H1 (cell line): ENCODE measurements around the gene CABLES2. TPM values are rescaled to one million over a fixed set of nuclear protein-coding genes. Genes with fewer than 3 reads are reported as not detected.

Experiments
- CTCF ChIA-PET: fragments of 300-600 bp; sonication (Branson Sonifier 250); formaldehyde crosslinking; loops from one replicate; lab custom pipeline; 2021; ENCODE audit not compliant: partially characterized antibody; lab: Charles Lee
- POLR2A ChIA-PET: fragments of 300-600 bp; sonication (Branson Sonifier 250); formaldehyde crosslinking; loops from one replicate; lab custom pipeline; 2021; ENCODE audit warnings: inconsistent platforms; ENCODE audit not compliant: partially characterized antibody; lab: Charles Lee
- DNase-seq, 2 experiments: peaks; one replicate each; pipeline versions ENCODE4 v3.0.0 to v3.0.0-alpha.2; 2010 to 2022; ENCODE audit warnings: low spot score in 2 of 2, low read depth in 1 of 2, mixed read lengths in 1 of 2
- FAIRE-seq: peaks from 2 replicates; lab custom pipeline; 2011; peaks lifted over from hg19 to GRCh38; lab: Jason Lieb, UNC
- H2AFZ ChIP-seq: 2 replicates; pipeline ENCODE4 v1.8.1; 2012; ENCODE audit warnings: low read length, inconsistent platforms
- H2AK5ac ChIP-seq: 2 replicates; pipeline ENCODE4 v1.6.1; 2013; ENCODE audit warnings: low read depth, low read length
- H2BK120ac ChIP-seq: replicated peaks from 2 replicates; pipeline ENCODE3; 2013; ENCODE audit warnings: low read depth, low read length, inconsistent platforms
- H2BK12ac ChIP-seq: 2 replicates; pipeline ENCODE4 v1.6.1; 2013; ENCODE audit warnings: low read depth, low read length
- H2BK15ac ChIP-seq: 2 replicates; pipeline ENCODE4 v1.6.1; 2013; ENCODE audit warnings: low read length
- H2BK20ac ChIP-seq: 2 replicates; pipeline ENCODE4 v1.6.1; 2013; ENCODE audit warnings: low read length
- H2BK5ac ChIP-seq: 2 replicates; pipeline ENCODE4 v1.6.1; 2013; ENCODE audit warnings: low read depth, low read length
- H3K14ac ChIP-seq: 2 replicates; pipeline ENCODE4 v1.6.1; 2013; ENCODE audit warnings: inconsistent platforms; ENCODE audit not compliant: insufficient read length
- H3K18ac ChIP-seq: 2 replicates; pipeline ENCODE4 v1.6.1; 2013; ENCODE audit warnings: low read length; ENCODE audit errors: extremely low read depth
- H3K23ac ChIP-seq: 2 replicates; pipeline ENCODE4 v1.6.1; 2013; ENCODE audit warnings: inconsistent platforms; ENCODE audit not compliant: insufficient read length
- H3K23me2 ChIP-seq: 2 replicates; pipeline ENCODE4 v1.6.1; 2013; ENCODE audit warnings: low read depth, low read length
- H3K27ac ChIP-seq: 2 replicates; pipeline ENCODE4 v1.6.1; 2011; ENCODE audit warnings: low read depth, low read length, inconsistent platforms
- H3K27me3 ChIP-seq, 4 experiments: replicated peaks in 1 of 4; 1 replicate in 1 of 4; 2 replicates in 3 of 4; pipeline versions ENCODE4 v1.6.1 to v1.8.1; 2011 to 2013; ENCODE audit warnings: low read length in 3 of 4, mild to moderate bottlenecking in 3 of 4, inconsistent platforms in 2 of 4, mixed read lengths in 2 of 4, moderate library complexity in 1 of 4; ENCODE audit not compliant: control insufficient read depth in 3 of 4, insufficient read depth in 3 of 4; ENCODE audit errors: extremely low read depth in 1 of 4
- H3K36me3 ChIP-seq, 4 experiments: 2 replicates each; pipeline versions ENCODE4 v1.6.1 to v1.8.1; 2011 to 2013; ENCODE audit warnings: mild to moderate bottlenecking in 4 of 4, low read length in 3 of 4, moderate library complexity in 2 of 4, control low read depth in 1 of 4, inconsistent platforms in 1 of 4; ENCODE audit not compliant: insufficient read depth in 4 of 4, control insufficient read depth in 2 of 4
- H3K4ac ChIP-seq: replicated peaks from 2 replicates; pipeline ENCODE3; 2013; ENCODE audit warnings: low read length, low read depth, mixed read lengths, inconsistent platforms; ENCODE audit not compliant: insufficient read length
- H3K4me1 ChIP-seq, 4 experiments: replicated peaks in 1 of 4; 1 replicate in 1 of 4; 2 replicates in 3 of 4; pipeline versions ENCODE4 v1.6.1 to v1.8.1; 2011 to 2013; ENCODE audit warnings: low read length in 3 of 4, inconsistent platforms in 2 of 4, mixed read lengths in 1 of 4; ENCODE audit not compliant: insufficient read depth in 4 of 4, control insufficient read depth in 3 of 4
- H3K4me2 ChIP-seq, 2 experiments: 2 replicates each; pipeline versions ENCODE4 v1.6.1 to v1.8.1; 2011 to 2013; ENCODE audit warnings: low read depth in 2 of 2, low read length in 2 of 2, control low read depth in 1 of 2, inconsistent platforms in 1 of 2, mild to moderate bottlenecking in 1 of 2; ENCODE audit not compliant: insufficient read depth in 1 of 2
- H3K4me3 ChIP-seq, 4 experiments: fragments of 200-600, 300-600 bp in 1 of 4; sonication (generic), shearing (Covaris generic), sonication (Bioruptor Twin) in 1 of 4; 2 replicates each; pipeline versions ENCODE4 v1.5.1 to v1.8.1; 2011 to 2016; ENCODE audit warnings: low read length in 4 of 4, low read depth in 3 of 4, control low read depth in 2 of 4, inconsistent platforms in 2 of 4, mild to moderate bottlenecking in 2 of 4, mixed read lengths in 1 of 4, moderate library complexity in 1 of 4; ENCODE audit not compliant: insufficient read depth in 2 of 4; ENCODE audit errors: extremely low read depth in 1 of 4
- H3K56ac ChIP-seq: replicated peaks from 2 replicates; pipeline ENCODE3; 2013; ENCODE audit warnings: low read depth, mild to moderate bottlenecking, mixed read lengths, low read length, inconsistent platforms; ENCODE audit not compliant: insufficient read length
- H3K79me1 ChIP-seq: 2 replicates; pipeline ENCODE4 v1.6.1; 2013; ENCODE audit warnings: low read depth, low read length, control low read depth
- H3K79me2 ChIP-seq, 2 experiments: 2 replicates each; pipeline versions ENCODE4 v1.6.1 to v1.8.1; 2012 to 2013; ENCODE audit warnings: low read length in 2 of 2, mild to moderate bottlenecking in 2 of 2, inconsistent platforms in 1 of 2; ENCODE audit not compliant: insufficient read depth in 2 of 2, control insufficient read depth in 1 of 2
- H3K9ac ChIP-seq, 4 experiments: replicated peaks in 1 of 4; 1 replicate in 1 of 4; 2 replicates in 3 of 4; pipeline versions ENCODE4 v1.6.1 to v1.8.1; 2011 to 2013; ENCODE audit warnings: low read depth in 3 of 4, low read length in 3 of 4, control low read depth in 2 of 4, mild to moderate bottlenecking in 2 of 4, moderate library complexity in 2 of 4, inconsistent platforms in 1 of 4; ENCODE audit errors: extremely low read depth in 1 of 4
- H3K9me3 ChIP-seq, 2 experiments: 2 replicates each; pipeline versions ENCODE4 v1.6.1 to v1.8.1; 2012 to 2013; ENCODE audit warnings: mild to moderate bottlenecking in 2 of 2, moderate library complexity in 2 of 2, control low read depth in 1 of 2, inconsistent platforms in 1 of 2, low read depth in 1 of 2, low read length in 1 of 2, mixed read lengths in 1 of 2; ENCODE audit not compliant: insufficient read depth in 2 of 2
- H4K20me1 ChIP-seq, 2 experiments: replicated peaks in 1 of 2; 2 replicates each; pipeline versions ENCODE3 to v1.8.1; 2011 to 2013; ENCODE audit warnings: inconsistent platforms in 2 of 2, low read length in 2 of 2, mild to moderate bottlenecking in 1 of 2; ENCODE audit not compliant: insufficient read depth in 2 of 2, control insufficient read depth in 1 of 2
- H4K5ac ChIP-seq: 2 replicates; pipeline ENCODE4 v1.6.1; 2013; ENCODE audit warnings: low read length, low read depth, mixed read lengths, inconsistent platforms; ENCODE audit not compliant: insufficient read length
- H4K8ac ChIP-seq: 2 replicates; pipeline ENCODE4 v1.8.0; 2013; ENCODE audit warnings: mild to moderate bottlenecking, moderate library complexity, low read length, inconsistent platforms; ENCODE audit not compliant: insufficient read depth; ENCODE audit errors: extremely low read depth
- H4K91ac ChIP-seq: replicated peaks from 2 replicates; pipeline ENCODE3; 2013; ENCODE audit warnings: low read length, mixed read lengths, inconsistent platforms; ENCODE audit not compliant: insufficient read length
- HDAC2 ChIP-seq, 2 experiments: fragments of 300-600 bp in 1 of 2; sonication (generic) in 1 of 2; IDR thresholded peaks; 2 replicates each; pipeline ENCODE4 v1.6.1; 2011 to 2012; ENCODE audit warnings: low read depth in 2 of 2, low read length in 2 of 2, mild to moderate bottlenecking in 2 of 2, moderate library complexity in 2 of 2, borderline replicate concordance in 1 of 2, inconsistent platforms in 1 of 2
- KDM5A ChIP-seq: fragments of 200-600 bp; IDR thresholded peaks from 2 replicates; pipeline ENCODE4 v1.7.1; 2012; ENCODE audit warnings: mild to moderate bottlenecking, low read length, inconsistent platforms, mixed read lengths
- NRF1 ChIP-seq: IDR thresholded peaks from 2 replicates; pipeline ENCODE4 v1.6.1; 2011; ENCODE audit warnings: mild to moderate bottlenecking, low read depth, low read length, improper control_type of control experiment
- SP4 ChIP-seq: IDR thresholded peaks from 2 replicates; pipeline ENCODE4 v1.6.1; 2012; ENCODE audit warnings: low read length, inconsistent platforms
- ZNF274 ChIP-seq: IDR thresholded peaks from 2 replicates; pipeline ENCODE4 v1.7.0; 2012; ENCODE audit warnings: low read length, borderline replicate concordance; ENCODE audit errors: extremely low read depth
- WGBS, 2 experiments: shearing (Covaris generic) in 1 of 2; methylation state at CpG; one replicate each; pipeline versions ENCODE4 v1.1.6 to v1.1.7; 2013 to 2015; ENCODE audit warnings: low lambda C conversion rate in 2 of 2, mixed read lengths in 2 of 2, inconsistent platforms in 1 of 2, low coverage in 1 of 2, missing lambda C conversion rate in 1 of 2; ENCODE audit not compliant: insufficient replicate concordance in 2 of 2, insufficient coverage in 1 of 2, insufficient read length in 1 of 2; ENCODE audit errors: extremely low coverage in 1 of 2, missing lambda C conversion rate in 1 of 2; 5-methylcytosine and 5-hydroxymethylcytosine counted together
- polyA plus RNA-seq, 7 experiments: library from polyadenylated mRNA; depleted of rRNA in 3 of 7; stranded (reverse) in 5 of 7; unstranded in 2 of 7; fragments of >200 nt in 5 of 7; fragments of 200-250 nt in 2 of 7; gene quantifications; 1 replicate in 5 of 7; 2 replicates in 1 of 7; 4 replicates in 1 of 7; pipeline versions ENCODE4 v1.2.1 to v1.2.3, GENCODE V29; 2011 to 2013; ENCODE audit warnings: missing spikeins in 2 of 7, mixed read lengths in 2 of 7
- total RNA-seq: library from RNA; stranded (reverse); fragmentation: NEBNext Ultra II Directional; extraction: Animal tissue kit (Norgen Biotek cat#: 25700); gene quantifications from 2 replicates; pipeline ENCODE4 v1.2.1, GENCODE V29; 2021
- TF ChIP-seq, protein P1 (sequence below), 3 experiments: IDR thresholded peaks; 1 replicate in 2 of 3; 2 replicates in 1 of 3; pipeline versions ENCODE4 v1.5.1 to v1.6.1; 2011; ENCODE audit warnings: low read length in 3 of 3, mild to moderate bottlenecking in 3 of 3, inconsistent platforms in 2 of 3, low read depth in 1 of 3, moderate library complexity in 1 of 3; ENCODE audit not compliant: insufficient read depth in 1 of 3; ENCODE audit errors: control extremely low read depth in 1 of 3
- TF ChIP-seq, protein P2 (sequence below): IDR thresholded peaks from 2 replicates; pipeline ENCODE4 v1.6.1; 2012; ENCODE audit warnings: low read length, inconsistent platforms

The CABLES2 gene
- total and polyA plus RNA-seq, 2 of the 8 experiments (the other 6 are each of a cell fraction or from before 2014, with no cell fraction given) = 8.0 to 8.8 TPM

GRCh38 chr20:62436692-62437091 lies 29.6 kb upstream of the CABLES2 start:
- Histone ChIP-seq H3K79me1 (no peaks in the 10 kb centered on the region), H2BK120ac (no peak overlapping the region), H3K79me2 (no peaks in the 10 kb centered on the region), H2BK20ac (no peak overlapping the region), H3K56ac (no peak overlapping the region), H3K23ac (no peak overlapping the region), H2BK5ac (no peak overlapping the region), H3K14ac (no peak overlapping the region), H4K91ac (no peak overlapping the region), H2BK15ac (no peak overlapping the region), H2BK12ac (no peak overlapping the region), H4K8ac (no peak overlapping the region), H2AFZ (no peak overlapping the region), H4K20me1 (no peaks in the 10 kb centered on the region), H3K4me1 (no peaks in the 10 kb centered on the region; a peak in 1 of 7 replicates), H3K4me2 (no peak overlapping the region), H3K4me3 (no peak overlapping the region), H3K9me3 (peaks cover 0 to 8% of the 10 kb centered on the region in 2 experiments; a peak in 3 of 4 replicates), H3K23me2 (no peaks in the 10 kb centered on the region), H3K36me3 (no peaks in the 10 kb centered on the region), H4K5ac (no peak overlapping the region), H3K27me3 (peaks cover 0 to 2% (median 0%) of the 10 kb centered on the region in 4 experiments; a peak in 1 of 7 replicates), H3K4ac (no peak overlapping the region), H3K9ac (no peak overlapping the region)
- DNase-seq = no peak
- POLR2A ChIA-PET = interaction anchor here (1.3 kb wide), 1 partner anchor 10 kb away, joined by 3 read pairs; no protein-coding TSS in a partner anchor
- 92% methylated on average over 3 of the region's 3 CpGs; no CpG with 5 or more reads in 1 of the 2 experiments for WGBS, 2 experiments
- TF ChIP-seq NRF1 (no peak), ZNF274 (no peak), KDM5A (no peak), SP4 (no peak), HDAC2 (IDR thresholded peaks at IDR 0.05; ENCODE audit: borderline replicate concordance in 1 of 2, low read depth in 2 of 2, low read length in 2 of 2) (no peak)
- TF ChIP-seq, protein P1, sequence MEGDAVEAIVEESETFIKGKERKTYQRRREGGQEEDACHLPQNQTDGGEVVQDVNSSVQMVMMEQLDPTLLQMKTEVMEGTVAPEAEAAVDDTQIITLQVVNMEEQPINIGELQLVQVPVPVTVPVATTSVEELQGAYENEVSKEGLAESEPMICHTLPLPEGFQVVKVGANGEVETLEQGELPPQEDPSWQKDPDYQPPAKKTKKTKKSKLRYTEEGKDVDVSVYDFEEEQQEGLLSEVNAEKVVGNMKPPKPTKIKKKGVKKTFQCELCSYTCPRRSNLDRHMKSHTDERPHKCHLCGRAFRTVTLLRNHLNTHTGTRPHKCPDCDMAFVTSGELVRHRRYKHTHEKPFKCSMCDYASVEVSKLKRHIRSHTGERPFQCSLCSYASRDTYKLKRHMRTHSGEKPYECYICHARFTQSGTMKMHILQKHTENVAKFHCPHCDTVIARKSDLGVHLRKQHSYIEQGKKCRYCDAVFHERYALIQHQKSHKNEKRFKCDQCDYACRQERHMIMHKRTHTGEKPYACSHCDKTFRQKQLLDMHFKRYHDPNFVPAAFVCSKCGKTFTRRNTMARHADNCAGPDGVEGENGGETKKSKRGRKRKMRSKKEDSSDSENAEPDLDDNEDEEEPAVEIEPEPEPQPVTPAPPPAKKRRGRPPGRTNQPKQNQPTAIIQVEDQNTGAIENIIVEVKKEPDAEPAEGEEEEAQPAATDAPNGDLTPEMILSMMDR (IDR thresholded peaks at IDR 0.05; ENCODE audit: control extremely low read depth in 1 of 3, insufficient read depth in 1 of 3, low read depth in 1 of 3, low read length in 3 of 3) = no peak
- TF ChIP-seq, protein P2, sequence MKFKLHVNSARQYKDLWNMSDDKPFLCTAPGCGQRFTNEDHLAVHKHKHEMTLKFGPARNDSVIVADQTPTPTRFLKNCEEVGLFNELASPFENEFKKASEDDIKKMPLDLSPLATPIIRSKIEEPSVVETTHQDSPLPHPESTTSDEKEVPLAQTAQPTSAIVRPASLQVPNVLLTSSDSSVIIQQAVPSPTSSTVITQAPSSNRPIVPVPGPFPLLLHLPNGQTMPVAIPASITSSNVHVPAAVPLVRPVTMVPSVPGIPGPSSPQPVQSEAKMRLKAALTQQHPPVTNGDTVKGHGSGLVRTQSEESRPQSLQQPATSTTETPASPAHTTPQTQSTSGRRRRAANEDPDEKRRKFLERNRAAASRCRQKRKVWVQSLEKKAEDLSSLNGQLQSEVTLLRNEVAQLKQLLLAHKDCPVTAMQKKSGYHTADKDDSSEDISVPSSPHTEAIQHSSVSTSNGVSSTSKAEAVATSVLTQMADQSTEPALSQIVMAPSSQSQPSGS = no peak
- TF ChIP-seq, all 59 proteins: peak for 0
- Histone ChIP-seq H2AK5ac (no peak overlapping the region), H3K18ac (no peak overlapping the region), H3K27ac (no peak overlapping the region)
- CTCF ChIA-PET = interaction anchor here (1.8 kb wide), 1 partner anchor 37 kb away, joined by 4 read pairs; no protein-coding TSS in a partner anchor
- FAIRE-seq = no peak
